Activated gamma-delta T cell treated with anti-CD3 and anti-CD28 coated beads, Interleukin-2, amount 50 U/mL, for 16 hours (primary cell): ENCODE results near the gene NUTM1.
"Not testable (repeated sequence)": the region's sequence is repeated elsewhere in the genome, so short reads cannot be mapped to it uniquely, and the experiment has no call there.

Source experiments
- DNase-seq: peaks from one replicate; pipeline ENCODE4 v3.0.0-alpha.2; 2020; ENCODE audit warnings: low read depth

The NUTM1 gene

DNA sequence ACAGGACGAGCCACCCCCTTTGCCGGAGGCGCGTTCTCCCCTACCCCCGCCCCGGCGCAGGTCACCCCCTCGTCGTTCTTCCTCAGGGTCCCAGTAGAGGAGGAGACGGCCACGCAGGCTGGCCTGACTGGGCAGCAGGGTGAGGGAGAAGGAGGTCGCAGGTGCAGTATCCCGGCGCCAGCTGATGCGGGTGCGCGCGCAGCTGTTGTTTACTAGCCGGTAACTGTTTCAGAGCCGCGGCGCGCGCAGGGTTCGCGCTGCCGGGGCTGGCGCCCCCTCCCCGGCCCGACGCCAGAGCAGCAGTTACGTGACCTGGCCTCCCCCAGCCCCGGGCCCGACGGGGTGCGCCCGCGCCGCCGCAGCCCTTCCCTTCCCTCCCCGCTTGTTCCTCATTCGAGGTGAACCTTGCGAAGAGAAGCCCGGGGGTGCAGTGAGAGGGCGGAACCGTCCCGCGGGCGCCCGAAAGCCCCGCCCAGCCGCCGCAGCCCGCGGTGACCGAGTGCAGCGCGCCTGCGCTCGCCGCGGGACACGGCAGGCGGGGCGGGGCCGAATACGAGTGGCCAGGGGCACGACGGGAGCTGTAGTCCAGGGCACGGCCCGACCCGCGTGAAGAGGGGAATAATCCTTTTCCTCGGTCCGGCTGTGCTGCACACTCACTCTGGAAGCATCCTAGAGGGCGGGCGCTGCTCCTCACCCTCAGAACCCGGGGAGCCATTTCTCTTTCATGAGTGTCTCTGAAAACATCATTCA, 5.4 kb upstream of the NUTM1 start, which contains the start of gene SLC12A6:
Gene SLC12A6, minus strand, starts transcription at position 225 of the 750 bp plus-strand sequence. CDS start 1,101 bp downstream, outside the sequence.
- DNase-seq: peak; percentile 83

DNA sequence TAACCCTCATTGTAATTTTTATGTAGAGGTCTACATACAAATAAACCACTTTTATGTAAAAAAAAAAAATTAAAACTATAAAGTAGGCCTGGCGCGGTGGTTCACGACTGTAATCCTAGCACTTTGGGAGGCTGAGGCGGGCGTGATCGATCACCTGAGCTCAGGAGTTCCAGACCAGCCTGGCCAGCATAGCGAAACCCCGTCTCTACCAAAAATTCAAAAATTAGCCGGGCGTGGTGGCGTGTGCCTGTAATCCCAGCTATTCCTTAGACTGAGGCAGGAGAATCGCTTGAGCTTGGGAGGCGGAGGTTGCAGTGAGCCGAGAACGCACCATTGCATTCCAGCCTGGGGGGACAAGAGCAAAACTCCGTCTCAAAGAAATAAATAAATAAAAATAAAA, 4.8 kb upstream of the NUTM1 start:
- no peak for DNase-seq

DNA sequence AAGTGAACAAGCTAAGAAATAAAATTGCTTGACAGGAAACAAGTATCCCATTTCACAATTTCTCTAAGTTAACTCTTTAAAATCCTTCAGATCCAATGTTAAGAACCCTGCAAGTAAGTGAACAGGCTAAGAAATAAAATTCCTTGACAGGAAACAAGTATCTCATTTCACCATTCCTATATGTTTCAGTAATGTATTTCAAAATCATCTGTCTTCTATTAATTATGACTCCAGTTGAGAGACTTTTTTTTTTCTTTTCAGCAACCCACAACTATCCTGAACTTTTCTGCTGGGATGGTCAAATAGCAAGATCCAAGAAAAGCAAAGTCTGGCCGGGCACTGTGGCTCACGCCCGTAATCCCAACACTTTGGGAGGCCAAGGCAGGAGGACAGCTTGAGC, 3.2 kb upstream of the NUTM1 start:
- no peak for DNase-seq

DNA sequence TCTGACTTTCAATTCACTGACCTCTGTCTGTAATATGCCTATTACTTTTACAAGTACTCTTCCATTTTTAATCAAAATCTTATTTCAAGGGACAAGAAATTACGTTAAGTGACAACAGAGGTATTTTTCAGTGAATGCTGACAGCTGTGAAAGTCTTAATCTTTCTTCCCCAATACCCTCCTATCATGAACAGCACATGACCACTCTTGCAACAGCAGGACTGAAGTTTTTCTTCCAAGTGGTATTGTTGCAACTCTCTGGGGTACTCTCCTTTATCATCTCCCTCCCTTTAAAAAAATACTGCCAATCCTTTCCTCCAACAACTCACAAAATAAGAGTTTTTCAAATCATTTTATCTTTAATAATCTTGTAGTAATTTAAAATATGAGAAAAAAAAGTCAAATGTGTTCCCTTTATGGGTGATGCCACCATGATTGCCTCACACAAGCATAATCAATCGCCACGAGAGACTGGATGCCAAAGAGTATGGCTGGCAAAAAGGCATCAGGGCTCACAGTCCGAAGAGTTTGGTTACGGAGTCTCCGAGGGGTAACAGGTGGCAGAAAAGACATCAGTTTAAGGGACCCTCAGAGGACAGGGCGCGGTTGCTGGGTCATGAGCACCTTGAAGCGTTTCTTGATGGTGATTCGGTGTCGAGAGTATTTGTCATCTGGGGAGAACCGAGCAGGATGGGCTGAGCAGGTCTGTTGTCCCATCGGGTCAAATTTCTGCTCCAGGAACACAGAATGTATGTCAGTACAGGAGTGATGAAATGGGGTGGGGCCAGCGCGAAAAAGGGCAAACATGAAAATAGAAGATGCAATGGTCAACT, 1.5 kb upstream of the NUTM1 start:
- no peak for DNase-seq

DNA sequence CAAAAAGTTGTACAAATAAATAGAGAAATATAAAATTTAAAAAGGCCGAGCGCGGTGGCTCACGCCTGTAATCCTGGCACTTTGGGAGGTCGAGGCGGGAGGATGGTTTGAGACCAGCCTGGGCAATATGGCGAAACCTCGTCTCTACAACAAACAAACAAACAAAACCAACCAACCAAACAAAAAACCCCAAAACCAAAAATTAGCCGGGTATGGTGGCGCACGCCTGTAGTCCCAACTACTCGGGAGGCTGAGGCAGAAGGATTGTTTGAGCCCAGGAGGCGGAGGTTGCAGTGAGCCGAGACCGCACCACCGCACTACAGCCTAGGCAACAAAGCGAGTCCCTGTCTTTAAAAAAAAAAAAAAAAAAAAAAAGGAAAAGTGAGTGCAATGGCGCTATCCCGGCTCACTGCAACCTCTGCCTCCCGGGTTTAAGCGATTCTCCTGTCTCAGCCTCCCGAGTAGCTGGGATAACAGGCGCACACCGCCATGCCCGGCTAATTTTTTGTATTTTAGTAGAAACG, 840 bp upstream of the NUTM1 start:
- DNase-seq: not testable (repeated sequence)

DNA sequence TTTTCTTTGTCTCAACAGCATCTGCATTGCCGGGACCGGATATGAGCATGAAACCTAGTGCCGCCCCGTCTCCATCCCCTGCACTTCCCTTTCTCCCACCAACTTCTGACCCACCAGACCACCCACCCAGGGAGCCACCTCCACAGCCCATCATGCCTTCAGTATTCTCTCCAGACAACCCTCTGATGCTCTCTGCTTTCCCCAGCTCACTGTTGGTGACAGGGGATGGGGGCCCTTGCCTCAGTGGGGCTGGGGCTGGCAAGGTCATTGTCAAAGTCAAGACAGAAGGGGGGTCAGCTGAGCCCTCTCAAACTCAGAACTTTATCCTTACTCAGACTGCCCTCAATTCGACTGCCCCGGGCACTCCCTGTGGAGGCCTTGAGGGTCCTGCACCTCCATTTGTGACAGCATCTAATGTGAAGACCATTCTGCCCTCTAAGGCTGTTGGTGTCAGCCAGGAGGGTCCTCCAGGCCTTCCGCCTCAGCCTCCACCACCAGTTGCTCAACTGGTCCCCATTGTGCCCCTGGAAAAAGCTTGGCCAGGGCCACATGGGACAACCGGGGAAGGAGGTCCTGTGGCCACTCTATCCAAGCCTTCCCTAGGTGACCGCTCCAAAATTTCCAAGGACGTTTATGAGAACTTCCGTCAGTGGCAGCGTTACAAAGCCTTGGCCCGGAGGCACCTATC, 5.0 kb downstream of the NUTM1 start:
- no peak for DNase-seq

DNA sequence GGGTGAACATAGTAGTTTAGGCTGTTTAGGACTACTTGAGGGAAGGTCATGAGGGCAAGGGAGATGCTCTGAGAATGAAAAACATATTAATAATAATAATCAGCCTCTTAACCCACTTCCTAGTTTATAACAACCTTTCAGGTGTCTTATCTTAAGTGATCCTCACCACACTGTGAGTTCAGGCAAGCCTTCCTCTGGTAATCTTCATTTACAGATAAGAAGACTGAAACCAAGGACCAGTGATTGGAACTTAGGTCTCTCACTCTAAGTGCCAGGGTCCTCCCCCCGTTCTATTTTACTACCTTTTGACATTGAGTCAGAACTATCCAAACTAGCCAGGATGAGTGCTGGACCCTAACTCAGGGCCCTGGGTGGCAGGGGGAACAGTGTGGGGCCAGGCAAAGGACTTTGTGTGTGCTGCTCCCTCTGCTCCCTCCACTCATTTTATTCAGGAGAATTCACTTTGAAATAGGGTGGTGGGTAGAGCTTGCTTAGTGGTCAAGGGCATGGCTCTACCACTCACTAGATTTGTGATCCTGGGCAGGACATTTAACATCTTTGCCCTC, 5.7 kb downstream of the NUTM1 start:
- DNase-seq: no peak

DNA sequence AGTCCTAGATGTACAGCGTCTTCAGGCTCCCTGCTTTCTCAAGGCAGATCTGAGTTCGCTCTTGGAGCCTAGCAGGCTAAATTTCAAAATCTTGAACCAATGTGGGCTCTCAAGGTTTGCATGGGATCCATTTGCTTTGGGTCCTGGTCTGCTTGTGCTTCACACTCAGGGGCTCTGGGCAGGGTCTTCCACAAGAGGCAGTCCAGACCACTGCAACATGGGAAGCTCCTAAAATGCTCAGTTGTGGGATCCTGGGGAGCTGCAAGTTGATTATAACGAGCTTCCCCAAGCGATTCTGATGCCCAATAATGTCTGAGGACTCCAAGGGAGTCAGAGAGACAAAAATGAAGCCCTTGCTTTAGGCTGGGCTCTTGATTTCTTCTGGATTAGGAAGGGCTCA, 6.7 kb downstream of the NUTM1 start:
- DNase-seq: no peak

DNA sequence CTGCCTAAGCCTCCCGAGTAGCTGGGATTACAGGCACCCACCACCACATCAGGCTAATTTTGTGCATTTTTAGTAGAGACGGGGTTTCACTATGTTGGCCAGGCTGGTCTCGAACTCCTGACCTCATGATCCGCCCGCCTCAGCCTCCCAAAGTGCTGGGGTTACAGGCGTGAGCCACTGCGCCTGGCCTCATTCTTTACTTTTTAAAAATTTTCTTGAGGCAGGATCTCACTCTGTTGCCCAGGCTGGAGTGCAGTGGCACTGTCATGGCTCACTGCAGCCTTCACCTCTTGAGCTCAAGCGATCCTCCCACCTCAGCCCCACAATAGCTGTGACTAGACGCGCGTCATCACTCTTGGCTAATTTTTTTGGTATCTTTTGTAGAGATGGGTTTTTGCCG, 9.9 kb downstream of the NUTM1 start:
- not testable (repeated sequence) for DNase-seq

DNA sequence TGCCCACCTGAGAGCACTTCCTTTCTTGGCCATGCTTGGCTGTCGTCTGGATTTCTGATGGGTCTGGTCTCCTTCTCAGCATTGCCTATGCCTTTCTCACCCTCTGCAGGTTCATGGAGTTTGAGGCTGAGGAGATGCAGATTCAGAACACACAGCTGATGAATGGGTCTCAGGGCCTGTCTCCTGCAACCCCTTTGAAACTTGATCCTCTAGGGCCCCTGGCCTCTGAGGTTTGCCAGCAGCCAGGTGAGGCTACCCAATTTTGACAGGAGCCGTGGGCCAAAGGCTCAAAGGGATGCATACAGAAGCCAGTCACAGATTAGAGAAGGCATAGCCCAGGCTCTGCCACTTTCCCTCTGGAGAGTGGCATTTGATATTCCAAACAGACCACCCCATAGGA, 10.5 kb downstream of the NUTM1 start:
- no peak for DNase-seq

DNA sequence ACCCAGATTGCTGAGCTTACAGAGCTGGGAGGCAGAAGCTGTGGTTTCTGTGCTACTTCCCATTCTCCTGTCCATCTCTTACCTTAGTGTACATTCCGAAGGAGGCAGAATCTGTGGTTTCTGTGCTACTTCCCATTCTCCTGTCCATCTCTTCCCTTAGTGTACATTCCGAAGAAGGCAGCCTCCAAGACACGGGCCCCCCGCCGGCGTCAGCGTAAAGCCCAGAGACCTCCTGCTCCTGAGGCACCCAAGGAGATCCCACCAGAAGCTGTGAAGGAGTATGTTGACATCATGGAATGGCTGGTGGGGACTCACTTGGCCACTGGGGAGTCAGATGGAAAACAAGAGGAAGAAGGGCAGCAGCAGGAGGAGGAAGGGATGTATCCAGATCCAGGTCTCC, 11.2 kb downstream of the NUTM1 start:
- no peak for DNase-seq

DNA sequence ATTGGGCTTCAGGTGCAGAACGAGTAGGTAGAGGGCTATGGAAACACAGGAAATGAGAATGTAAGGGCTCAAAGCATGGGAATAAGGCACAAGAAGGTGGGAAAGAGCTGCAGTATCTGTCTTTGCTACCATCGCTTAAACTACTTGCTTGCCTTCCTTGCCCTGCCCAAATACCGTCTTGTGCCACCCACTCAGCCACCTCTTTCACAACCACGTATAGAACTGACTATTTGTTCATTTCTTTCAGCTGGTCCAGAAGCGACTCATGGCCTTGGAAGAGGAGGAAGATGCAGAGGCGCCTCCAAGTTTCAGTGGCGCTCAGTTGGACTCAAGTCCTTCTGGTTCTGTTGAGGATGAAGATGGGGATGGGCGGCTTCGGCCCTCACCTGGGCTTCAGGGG, 12.1 kb downstream of the NUTM1 start:
- DNase-seq: no peak

DNA sequence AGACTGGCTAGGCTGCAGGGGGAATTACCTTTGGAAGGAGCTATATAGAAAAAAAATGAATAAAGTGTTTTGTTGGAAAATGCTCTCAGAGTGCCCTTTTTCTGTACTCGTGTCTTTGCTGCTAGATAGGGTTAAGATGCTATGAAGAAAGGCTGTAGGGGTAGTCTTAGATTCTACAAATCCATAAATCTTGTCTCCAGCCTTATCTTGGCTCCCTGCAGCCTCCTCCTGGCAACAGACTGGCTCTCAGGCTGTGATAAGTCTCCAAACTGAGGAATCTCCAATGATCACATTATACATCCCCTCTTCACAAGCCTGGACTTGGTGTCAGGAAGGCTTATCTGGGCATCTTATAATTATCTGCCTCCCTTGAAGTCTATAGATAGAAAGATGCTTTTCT, 14.5 kb downstream of the NUTM1 start:
- DNase-seq: no peak

DNA sequence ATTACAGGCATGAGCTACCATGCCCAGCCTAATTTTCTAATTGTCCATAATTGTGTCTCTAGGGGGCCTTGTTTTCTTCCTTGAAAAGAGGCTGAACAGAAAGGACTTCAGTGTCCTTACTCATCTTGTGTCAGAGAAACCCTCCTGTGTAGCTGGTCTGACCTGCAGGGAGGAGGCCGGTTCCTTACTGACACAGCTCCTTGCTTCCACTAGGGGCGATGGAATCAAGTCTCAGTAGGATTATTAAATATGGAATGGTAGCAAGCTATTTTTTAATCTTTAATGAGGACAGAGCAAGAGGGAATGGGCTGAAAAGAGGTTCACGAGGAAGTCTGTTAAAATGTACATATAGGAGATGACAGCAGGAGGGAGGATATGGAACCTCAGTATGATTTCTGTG, 15.3 kb downstream of the NUTM1 start:
- no peak for DNase-seq

DNA sequence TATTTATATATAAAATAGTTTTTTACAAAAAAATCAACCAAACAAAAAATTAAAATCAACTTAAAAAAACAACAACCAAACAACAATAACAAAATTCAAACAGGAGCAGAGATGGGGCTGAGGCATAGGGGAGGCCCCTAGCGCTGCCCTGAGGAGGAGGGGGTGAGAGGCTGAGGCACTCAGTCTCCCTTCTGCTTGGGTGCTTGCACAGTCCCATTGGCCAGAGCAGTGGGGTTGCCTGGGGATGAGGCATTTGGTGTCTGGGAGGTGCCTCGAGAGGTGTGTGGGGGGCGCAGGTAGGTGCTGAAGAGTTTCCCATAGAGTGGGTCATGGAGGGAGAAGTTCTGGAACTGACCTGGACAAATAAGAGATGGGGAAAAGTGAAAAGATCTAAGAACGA, 15.8 kb downstream of the NUTM1 start:
- DNase-seq: no peak

DNA sequence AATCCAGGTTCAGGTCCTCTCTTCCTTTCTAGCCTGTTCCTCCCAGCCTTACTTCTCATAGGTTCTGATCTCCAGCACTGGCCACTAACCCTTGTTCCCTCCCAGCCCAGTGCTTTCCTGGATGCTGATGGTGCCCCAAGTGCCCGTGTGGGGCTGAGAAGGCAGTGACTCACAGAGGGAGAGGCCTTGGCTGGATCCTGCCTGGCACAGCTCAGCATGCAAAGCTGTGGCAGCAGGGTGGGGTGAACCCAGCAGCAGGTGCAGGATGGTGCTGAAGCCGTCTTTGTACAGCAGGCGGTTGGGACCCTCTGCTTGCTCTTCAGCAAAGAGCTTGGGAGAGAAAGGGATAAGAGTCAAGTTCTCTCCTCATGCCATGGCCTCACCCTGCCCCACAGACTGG, 16.3 kb downstream of the NUTM1 start:
- DNase-seq: no peak

DNA sequence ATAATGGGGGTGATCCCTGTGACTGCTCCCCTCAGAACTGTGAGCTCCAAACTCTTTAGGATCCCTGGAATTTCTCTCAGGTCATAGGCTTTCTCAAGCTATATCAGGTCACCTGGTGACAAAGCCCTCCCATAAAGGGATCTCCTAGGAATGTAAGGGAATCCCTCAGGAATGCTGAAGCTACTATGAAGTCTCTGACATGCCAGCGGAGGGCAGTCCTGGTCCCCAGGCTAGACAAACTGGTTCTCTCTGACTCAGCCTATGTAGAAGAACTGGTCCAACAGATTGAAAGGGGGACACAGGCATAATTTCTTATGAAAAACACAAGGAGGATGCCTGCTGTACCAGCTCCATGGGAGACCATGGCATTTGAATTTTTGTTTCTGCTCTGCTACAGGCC, 17.2 kb downstream of the NUTM1 start:
- DNase-seq: no peak

DNA sequence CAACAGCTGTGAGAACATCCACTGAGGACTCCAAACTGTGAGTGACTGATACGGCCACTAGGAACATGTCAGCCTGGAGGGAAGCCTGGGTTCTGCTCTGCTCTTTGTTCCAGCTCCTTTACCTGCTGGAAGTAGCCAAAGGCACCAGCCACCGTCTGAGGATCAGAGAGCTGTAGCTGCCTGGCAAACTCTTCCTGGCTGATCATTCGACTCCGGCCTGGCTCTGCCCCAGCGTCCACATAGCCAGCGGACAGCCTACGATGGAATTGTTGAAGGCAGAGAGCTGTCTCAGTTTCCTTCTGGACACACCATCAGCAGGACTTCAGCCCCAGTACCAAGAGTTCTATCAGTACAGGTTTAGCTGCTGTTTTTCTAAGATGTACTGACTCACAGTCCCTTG, 18.2 kb downstream of the NUTM1 start:
- no peak for DNase-seq

DNA sequence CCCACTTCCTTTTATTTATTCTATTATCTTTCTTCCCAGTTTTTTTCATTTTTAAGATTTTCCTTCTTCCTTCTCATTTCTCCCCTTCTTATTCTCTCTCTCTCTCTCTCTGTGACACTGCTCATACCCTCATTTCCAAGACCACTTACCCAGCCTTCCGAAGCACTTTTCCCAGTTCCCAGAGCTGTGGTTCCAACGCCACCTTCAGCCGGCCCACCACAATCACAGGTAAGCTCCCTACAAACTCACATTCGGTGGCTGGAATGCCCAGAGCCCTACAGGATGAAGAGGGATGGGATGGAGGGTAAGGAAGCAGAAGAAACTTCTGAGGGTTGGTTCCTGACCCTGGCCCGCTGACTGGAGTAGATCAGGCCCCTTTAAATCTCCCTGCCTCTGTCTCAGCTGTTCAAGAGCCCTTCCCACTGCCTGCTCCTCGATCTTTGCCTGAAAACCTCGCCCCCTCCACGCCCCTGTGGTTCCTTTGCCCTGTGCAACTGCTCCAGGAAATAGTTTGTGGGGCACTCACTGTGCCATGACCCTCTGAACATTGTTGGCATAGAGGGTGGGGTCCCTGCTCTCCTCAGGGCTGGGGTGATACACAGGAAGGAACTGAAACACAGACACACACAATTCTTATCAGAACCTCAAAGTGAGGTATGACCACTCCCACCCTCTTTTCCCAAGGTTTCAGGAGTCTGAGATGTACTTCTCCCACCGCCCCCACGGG, 19.1 kb downstream of the NUTM1 start:
- DNase-seq: no peak

DNA sequence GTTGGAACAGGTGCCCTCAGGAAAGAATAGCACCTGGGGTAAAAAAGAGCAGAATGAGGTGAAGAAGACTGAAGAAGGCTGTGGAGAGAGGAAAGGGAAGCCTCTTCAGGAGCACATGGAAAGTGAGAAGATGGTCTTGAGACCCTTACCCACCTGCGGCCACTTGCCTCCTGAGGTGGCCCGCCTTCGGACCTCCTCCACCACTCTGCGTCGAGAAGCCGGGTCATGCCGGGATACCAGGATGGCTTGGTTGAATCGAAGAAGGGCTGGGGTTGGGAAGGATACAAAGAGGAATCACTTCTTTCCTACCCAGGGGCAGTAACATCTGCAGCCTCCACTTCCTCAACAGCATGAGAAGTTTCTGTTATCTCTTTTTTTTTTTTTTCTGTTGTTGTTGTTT, 20.9 kb downstream of the NUTM1 start:
- no peak for DNase-seq

DNA sequence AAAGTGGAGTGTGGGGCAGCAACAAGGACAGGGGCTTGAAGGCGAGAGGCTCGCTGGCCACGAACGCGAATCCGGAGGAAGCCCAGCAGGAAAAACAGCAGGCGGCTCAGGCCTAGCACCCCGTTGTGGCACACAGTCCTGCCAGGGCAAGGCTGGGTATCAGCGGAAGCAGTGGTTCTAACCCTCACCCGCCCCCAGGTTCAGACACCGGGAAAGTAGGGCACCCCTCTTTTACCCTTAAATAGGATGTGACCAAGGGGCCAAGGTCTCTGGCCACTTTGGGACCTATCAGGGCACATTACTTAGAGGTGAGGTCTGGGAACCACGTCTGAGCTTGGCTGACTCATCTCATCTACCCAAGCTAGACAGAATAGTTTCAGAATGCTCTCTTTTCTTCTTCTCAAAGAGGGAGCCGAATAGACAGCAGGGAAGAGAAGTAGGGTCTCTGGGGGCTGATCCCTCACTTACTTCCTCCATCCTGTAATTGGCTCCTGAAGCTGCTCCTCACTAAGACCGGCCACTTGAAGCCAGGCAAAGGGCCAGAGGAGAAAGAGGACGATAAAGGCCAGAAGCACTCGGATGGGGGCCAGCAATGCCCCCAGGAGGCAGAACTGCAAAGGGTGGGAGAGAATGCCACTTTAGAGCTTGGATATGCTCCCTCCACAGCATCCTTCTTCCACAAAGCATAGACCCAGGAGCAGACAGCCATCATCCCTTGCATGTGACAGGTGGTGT, 22.1 kb downstream of the NUTM1 start:
- DNase-seq: no peak
